Urothelium cell line (cell line): ENCODE data around the gene LRRC46.
A peak's percentile ranks its signal among the peaks of the same experiment; 100 is the strongest.

ENCODE experiments used
- DNase-seq: peaks from one replicate; pipeline ENCODE4 v3.0.0; 2011; ENCODE audit warnings: low spot score, mixed read lengths
- FAIRE-seq: peaks from 2 replicates; lab custom pipeline; 2011; peaks lifted over from hg19 to GRCh38; lab: Jason Lieb, UNC

The LRRC46 gene

GRCh38 chr17:47831003-47831933 is at the start of gene LRRC46, which contains the start of gene MRPL10:
Gene LRRC46, plus strand, starts transcription at chr17:47831670. Its CDS starts 320 bp downstream, at chr17:47831990.
Gene MRPL10, minus strand, starts transcription at chr17:47831541. Its CDS starts 30 bp downstream, at chr17:47831511.
- peak; percentile 66 for FAIRE-seq
- peak; percentile 99 for DNase-seq

GRCh38 chr17:47785538-47786123 is 45.8 kb upstream of the LRRC46 start:
- FAIRE-seq: no peak
- DNase-seq: peak; percentile 56

GRCh38 chr17:47789611-47790561 is 41.6 kb upstream of the LRRC46 start:
- DNase-seq (peak; percentile 86), FAIRE-seq (no peak)

- no peak for DNase-seq
- no peak for FAIRE-seq
Observed at GRCh38 chr17:47791025-47791424, 40.4 kb upstream of the LRRC46 start.

- no peak for DNase-seq
- FAIRE-seq: no peak
Observed at GRCh38 chr17:47792457-47792856, 39.0 kb upstream of the LRRC46 start.

- DNase-seq: no peak
- FAIRE-seq: no peak
Observed at GRCh38 chr17:47792979-47793378, 38.5 kb upstream of the LRRC46 start.

- FAIRE-seq: no peak
Observed at GRCh38 chr17:47797797-47798196, 33.7 kb upstream of the LRRC46 start.

GRCh38 chr17:47800686-47801085 is 30.8 kb upstream of the LRRC46 start:
- no peak for FAIRE-seq
- DNase-seq: no peak

More at GRCh38 chr17:47797797-47798196, 33.7 kb upstream of the LRRC46 start:
- no peak for DNase-seq

- no peak for FAIRE-seq
- DNase-seq: no peak
Observed at GRCh38 chr17:47801176-47801765, 30.2 kb upstream of the LRRC46 start.

GRCh38 chr17:47801906-47802305 is 29.6 kb upstream of the LRRC46 start:
- DNase-seq: no peak
- FAIRE-seq: no peak

- no peak for FAIRE-seq
- peak; percentile 75 for DNase-seq
Observed at GRCh38 chr17:47802341-47803022, 29.0 kb upstream of the LRRC46 start.

GRCh38 chr17:47803201-47803600 is 28.3 kb upstream of the LRRC46 start:
- FAIRE-seq: no peak
- DNase-seq: no peak

GRCh38 chr17:47803751-47804150 is 27.7 kb upstream of the LRRC46 start:
- DNase-seq: no peak
- no peak for FAIRE-seq

- no peak for DNase-seq
- FAIRE-seq: no peak
Observed at GRCh38 chr17:47804461-47804860, 27.0 kb upstream of the LRRC46 start.

- FAIRE-seq (no peak), DNase-seq (no peak)
Observed at GRCh38 chr17:47806026-47806912, 25.2 kb upstream of the LRRC46 start.

- DNase-seq: no peak
Observed at GRCh38 chr17:47806913-47807255, 24.6 kb upstream of the LRRC46 start.

GRCh38 chr17:47807421-47807820 is 24.0 kb upstream of the LRRC46 start:
- no peak for DNase-seq

More at GRCh38 chr17:47806913-47807255, 24.6 kb upstream of the LRRC46 start:
- FAIRE-seq: no peak

GRCh38 chr17:47808036-47808829 is 23.2 kb upstream of the LRRC46 start:
- no peak for DNase-seq
- FAIRE-seq: no peak

More at GRCh38 chr17:47807421-47807820, 24.0 kb upstream of the LRRC46 start:
- no peak for FAIRE-seq
